Fibroblast of pulmonary artery (primary cell): ENCODE measurements around the gene LHPP.
"Not testable (repeated sequence)": the region's sequence is repeated elsewhere in the genome, so short reads cannot be mapped to it uniquely, and the experiment has no call there.

Experiments used
- DNase-seq: peaks from one replicate; pipeline ENCODE4 v3.0.0-alpha.2; 2010; ENCODE audit warnings: low read depth
- H3K4me3 ChIP-seq: replicated peaks from 2 replicates; pipeline ENCODE4 v1.5.1; 2011; ENCODE audit warnings: low read depth, mild to moderate bottlenecking, control low read depth, low read length, moderate library complexity
- CTCF ChIP-seq: IDR thresholded peaks from 2 replicates; pipeline ENCODE4 v1.5.1; 2011; ENCODE audit warnings: mild to moderate bottlenecking, control low read depth, low read length, inconsistent platforms; ENCODE audit errors: missing control alignments

LHPP gene

DNA sequence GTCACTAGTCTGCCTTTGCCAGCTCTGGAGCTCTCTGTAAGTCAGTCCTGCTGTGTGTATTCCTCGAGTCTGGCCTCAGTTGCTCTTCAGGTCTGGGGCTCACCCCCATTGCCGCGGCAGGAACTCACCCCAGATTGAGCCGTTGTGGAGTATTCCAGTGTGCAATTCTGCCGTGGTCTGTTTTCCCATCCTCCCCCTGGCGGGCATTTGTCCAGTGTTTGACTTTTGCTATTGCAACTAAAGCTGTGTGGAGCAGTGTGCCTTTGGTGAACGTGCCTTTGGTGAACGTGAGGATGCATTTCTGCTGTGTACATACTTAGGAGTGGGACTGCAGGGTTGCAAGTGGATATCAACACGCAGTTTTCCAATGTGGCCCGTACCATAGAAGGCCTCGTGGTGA lies 148.1 kb downstream of the LHPP start:
- H3K4me3 ChIP-seq, result no peak overlapping the region
- TF ChIP-seq CTCF, result no peak
- no peak for DNase-seq

DNA sequence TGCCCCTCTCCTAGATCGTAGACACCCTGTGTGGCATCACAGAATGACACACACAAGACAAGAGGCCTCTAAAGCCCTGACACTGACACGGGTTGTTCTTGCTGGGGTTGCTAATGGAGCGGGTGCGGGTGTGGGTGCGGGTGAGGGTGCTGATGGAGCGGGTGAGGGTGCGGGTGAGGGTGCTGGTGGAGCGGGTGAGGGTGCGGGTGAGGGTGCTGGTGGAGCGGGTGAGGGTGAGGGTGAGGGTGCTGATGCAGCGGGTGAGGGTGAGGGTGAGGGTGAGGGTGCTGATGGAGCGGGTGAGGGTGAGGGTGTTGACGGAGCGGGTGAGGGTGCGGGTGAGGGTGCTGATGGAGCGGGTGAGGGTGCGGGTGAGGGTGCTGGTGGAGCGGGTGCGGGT lies 148.6 kb downstream of the LHPP start:
- not testable (repeated sequence) for DNase-seq

GRCh38 chr10:124610851-124611250 lies 149.2 kb downstream of the LHPP start:
- not testable (repeated sequence) for H3K4me3 ChIP-seq, DNase-seq

More for the DNA sequence above, 148.6 kb downstream of the LHPP start:
- not testable (repeated sequence) for H3K4me3 ChIP-seq

GRCh38 chr10:124611738-124612137 lies 150.1 kb downstream of the LHPP start:
- no peak for DNase-seq
- H3K4me3 ChIP-seq, result no peak overlapping the region
- no peak for TF ChIP-seq CTCF

- TF ChIP-seq CTCF, result no peak
- H3K4me3 ChIP-seq, result no peak overlapping the region
- peak; percentile 37 for DNase-seq
Observed at GRCh38 chr10:124612611-124613498, 151.2 kb downstream of the LHPP start.

DNA sequence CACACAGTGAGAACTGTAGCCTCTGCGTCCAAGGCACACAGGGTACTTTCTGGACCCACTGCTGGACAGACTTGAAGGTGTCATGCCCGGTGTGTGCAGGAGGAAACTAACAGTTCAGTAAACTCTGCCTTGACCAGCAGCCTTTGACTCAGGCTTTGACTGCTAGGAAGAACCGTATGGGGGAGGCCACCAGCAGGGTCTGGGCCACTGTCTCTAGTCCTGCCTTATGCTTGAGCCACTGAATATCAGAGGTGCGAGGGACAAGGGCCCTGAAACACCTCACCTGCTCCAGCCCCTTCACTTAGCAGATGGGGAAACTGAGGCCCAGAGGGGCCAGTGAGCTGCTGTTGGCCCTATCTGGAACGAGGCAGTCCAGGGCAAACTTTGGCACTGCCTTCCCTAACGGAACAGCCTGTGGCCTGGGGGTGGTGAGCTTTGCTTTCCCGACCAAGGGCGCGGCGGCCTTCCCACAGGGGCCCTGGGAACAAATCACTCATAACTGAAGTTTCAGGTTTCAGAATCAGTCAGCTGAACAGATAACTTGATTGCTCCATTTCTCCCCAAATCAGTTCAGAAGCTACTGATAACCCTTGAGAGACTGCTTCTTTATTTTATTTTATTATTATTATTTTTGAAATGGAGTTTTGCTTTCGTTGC lies 152.5 kb downstream of the LHPP start:
- DNase-seq, result no peak
- no peak for TF ChIP-seq CTCF
- H3K4me3 ChIP-seq, result no peak overlapping the region

DNA sequence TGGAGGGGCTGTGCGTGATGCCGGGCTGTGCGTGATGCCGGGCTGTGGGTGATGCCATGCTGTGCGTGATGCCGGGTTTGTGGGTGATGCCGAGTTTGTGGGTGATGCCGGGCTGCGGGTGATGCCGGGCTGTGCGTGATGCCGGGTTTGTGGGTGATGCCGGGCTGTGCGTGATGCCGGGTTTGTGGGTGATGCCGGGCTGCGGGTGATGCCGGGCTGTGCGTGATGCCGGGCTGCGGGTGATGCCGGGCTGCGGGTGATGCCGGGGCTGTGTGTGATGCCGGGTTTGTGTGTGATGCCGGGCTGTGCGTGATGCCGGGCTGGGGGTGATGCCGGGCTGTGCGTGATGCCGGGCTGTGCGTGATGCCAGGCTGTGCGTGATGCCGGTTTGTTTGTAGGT lies 153.6 kb downstream of the LHPP start:
- TF ChIP-seq CTCF, result no peak
- no peak overlapping the region for H3K4me3 ChIP-seq
- DNase-seq, result no peak
